HG03108 (cell line): ENCODE measurements around the gene ATG16L1.
A peak's percentile ranks its signal among the peaks of the same experiment; 100 is the strongest.

ENCODE experiments used
- ATAC-seq: cut with Tn5 transposase; IDR thresholded peaks from one replicate; pipeline ENCODE4 v1.9.1; 2021; ENCODE audit warnings: moderate library complexity; ENCODE audit not compliant: unreplicated experiment

Gene ATG16L1

GRCh38 chr2:233258211-233258610 is 6.7 kb downstream of the ATG16L1 start:
- ATAC-seq = no peak

DNA sequence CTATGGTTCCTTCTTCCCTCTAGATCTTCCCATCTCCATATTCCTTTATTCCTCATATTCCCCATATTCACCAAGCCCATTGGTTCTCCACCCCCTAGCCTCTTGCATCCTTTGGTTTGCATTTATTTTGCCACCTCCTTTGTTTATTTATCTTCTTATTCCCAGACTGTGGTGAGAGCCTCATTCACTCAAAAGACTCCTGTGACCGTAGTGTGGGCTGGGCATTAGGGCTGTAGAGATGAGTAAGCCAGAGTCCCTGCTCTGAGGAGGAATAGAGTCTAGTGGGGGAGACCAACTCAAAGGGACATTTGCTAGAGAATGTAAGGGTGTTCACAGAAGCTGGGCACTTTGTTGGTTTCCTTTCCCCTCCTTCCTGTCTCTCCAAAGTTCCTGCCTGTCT is 8.3 kb downstream of the ATG16L1 start:
- ATAC-seq = no peak

GRCh38 chr2:233260661-233261060 is 9.2 kb downstream of the ATG16L1 start:
- ATAC-seq = no peak

DNA sequence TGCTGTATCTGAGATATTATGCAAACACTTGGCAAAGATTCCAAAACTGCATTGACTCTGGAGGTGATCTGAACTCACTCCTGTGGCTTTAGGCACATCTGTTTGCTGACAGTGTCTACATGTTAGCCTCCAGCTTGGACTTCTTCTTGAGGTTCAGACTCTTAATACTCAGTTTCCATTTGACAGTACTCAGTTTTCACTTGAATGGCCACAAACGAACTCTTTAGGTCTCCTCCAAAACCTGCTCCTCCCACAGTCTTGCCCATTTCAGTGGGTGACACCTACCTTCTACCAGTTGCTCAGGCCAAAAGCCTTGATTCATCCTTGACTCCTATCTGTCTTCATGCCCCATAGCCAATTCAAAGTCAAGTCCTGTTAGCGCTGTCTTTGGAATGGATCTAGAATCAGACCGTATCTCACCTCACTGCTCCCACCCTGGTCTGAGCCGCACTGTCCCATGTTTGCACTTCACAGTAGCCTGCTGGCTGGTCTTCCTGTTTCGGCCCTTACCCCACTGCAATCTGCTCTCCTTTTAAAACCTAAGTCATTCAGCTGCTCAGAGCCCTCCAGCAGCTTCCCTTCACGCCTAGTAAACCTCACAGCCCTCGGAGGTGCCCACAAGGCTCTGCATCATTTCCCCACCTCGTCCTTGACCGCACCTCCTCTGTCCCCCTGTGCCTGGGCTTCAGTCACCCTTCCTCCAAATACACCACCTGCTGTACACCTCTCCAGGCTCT is 10.5 kb downstream of the ATG16L1 start:
- peak; percentile 59 for ATAC-seq

- no peak for ATAC-seq
Measured at GRCh38 chr2:233262562-233262961, 11.1 kb downstream of the ATG16L1 start.

- no peak for ATAC-seq
Measured at GRCh38 chr2:233263045-233263570, 11.6 kb downstream of the ATG16L1 start.

DNA sequence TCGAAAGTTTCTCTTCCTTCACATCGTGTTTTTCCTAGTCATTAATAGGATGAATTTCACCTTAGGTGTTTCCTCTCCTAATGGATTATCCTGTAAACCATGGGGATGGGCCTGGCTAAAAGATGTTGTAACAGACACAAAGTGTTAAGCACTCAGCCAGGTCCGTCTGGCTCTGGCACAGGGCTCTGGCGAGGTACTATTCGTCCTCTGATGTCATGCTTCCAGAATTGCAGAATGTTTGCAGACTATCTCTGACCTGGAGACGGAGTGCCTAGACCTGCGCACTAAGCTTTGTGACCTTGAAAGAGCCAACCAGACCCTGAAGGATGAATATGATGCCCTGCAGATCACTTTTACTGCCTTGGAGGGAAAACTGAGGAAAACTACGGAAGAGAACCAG is 13.2 kb downstream of the ATG16L1 start:
- ATAC-seq = no peak

GRCh38 chr2:233265899-233266431 is 14.5 kb downstream of the ATG16L1 start:
- ATAC-seq = no peak

- no peak for ATAC-seq
Measured at GRCh38 chr2:233266481-233266880, 15.0 kb downstream of the ATG16L1 start.

DNA sequence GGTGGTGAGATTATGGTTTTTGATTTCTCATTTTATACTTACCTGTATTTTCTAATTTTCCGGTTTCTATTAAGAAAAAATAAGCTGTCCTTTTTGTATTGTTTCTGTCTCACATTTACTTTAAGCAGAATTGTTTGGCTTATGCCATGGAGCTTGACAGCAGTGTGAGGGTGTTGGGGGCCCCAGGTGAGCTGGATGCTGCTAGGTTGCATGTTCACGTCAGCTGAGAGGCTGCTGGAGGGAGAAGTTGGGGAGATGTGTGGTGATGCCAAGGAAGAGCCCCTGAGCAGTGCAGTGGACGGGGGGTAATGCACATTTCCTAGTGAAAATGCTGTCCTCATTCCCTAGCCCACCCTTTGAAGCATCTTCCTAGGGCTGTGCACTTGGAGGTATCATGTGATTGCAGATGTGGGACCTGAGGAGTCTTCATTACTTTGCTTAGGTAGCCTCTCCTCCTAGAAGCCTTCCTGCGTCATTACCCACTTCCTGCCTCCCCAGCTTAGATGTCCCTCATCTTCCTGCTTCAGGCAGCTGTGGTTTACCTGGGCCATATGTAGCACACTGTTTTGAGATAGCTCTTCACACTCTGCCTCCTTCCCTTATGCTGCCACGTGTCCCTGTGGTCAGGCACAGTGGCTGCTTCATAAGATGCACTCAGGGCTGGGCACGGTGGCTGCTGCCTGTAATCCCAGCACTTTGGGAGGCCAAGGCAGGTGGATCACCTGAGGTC is 16.2 kb downstream of the ATG16L1 start:
- ATAC-seq = peak; percentile 92

DNA sequence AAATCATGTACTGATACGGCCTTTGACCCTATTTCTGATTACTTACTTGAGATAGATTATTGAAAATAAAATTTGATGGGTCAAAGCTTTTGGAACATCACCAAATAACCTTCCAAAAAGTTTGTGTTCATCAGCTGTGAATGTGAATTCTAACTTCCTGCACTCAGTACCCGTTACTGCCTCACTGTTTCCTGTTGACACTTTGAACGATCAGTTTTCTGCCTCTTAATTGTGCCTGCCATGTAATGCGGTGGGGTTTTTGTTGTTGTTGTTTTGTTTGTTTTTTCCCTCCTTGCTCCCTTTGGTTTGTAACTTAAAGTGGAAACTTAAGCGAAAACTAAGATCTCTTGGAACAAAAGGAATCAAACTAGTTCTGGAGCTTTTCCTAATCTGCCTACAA is 18.9 kb downstream of the ATG16L1 start:
- no peak for ATAC-seq

DNA sequence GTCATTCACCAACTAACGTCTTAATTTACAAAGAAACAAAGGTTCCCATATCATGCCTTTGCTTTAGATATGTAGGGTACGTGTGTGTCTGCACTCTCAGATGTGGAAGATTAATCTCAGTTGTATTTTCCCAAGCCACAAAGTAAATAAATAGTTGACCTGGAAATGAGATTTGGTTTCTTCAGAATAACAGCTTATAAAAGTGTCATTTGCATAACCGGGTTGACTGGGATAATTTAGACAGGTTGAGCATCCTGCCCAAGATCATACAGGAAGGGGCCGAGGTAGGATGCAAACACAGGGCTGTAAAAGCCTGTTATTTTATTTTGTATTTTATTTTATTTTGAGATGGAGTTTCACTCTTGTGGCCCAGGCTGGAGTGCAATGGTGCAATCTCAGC is 19.5 kb downstream of the ATG16L1 start:
- ATAC-seq = no peak

- ATAC-seq = no peak
Measured at GRCh38 chr2:233271693-233272092, 20.2 kb downstream of the ATG16L1 start.

DNA sequence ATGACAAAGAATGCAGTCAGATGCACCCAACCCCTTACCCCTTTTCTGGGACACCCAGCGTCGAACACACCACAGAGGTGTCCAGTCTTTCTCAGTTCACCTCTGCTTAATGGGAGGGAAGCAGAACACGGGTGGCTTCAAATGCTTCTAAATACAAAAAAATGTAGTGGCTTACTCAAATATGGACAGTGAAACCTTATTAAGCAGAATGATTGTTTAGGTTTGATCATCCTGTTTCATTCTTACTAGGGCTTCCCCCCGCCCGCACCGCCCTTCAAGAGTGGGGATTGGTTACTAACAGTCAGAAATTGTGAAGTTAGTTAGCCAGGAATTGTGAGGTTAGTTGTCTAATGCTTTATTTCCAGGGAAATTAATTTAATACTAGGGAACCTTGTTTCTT is 21.6 kb downstream of the ATG16L1 start:
- no peak for ATAC-seq

GRCh38 chr2:233275223-233275622 is 23.8 kb downstream of the ATG16L1 start:
- no peak for ATAC-seq

GRCh38 chr2:233278921-233279320 is 27.4 kb downstream of the ATG16L1 start:
- no peak for ATAC-seq

DNA sequence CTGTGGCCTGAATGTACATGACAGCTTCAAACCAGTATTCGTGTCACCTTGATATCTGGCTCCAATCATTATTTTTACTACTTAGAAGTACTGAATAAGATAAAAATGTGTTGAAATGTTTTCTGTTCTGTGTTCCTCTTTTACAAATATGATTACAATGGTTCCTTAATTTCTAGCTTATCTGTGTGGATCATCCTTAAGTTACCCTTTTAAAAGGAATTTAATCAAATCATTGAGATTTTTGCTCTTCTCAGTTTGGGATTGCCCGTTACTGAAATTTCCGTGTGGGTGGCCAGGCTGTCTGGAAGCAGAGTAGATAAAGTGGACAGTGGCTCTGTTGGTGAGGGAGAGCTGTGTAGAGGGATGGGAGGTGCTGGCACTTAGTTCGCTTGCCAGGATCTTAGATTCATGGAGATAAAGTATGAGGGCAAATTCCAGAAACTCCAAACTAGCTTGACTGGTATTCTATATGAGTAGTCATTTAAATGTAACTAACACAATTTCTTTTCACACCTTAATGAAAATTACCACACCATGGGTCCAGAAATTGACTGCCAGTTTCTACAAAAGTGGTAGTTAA is 28.7 kb downstream of the ATG16L1 start:
- no peak for ATAC-seq

GRCh38 chr2:233281553-233281952 is 30.1 kb downstream of the ATG16L1 start:
- ATAC-seq = no peak

- ATAC-seq = no peak
Measured at GRCh38 chr2:233281992-233282603, 30.6 kb downstream of the ATG16L1 start.

GRCh38 chr2:233285921-233286320 is 34.4 kb downstream of the ATG16L1 start:
- no peak for ATAC-seq

DNA sequence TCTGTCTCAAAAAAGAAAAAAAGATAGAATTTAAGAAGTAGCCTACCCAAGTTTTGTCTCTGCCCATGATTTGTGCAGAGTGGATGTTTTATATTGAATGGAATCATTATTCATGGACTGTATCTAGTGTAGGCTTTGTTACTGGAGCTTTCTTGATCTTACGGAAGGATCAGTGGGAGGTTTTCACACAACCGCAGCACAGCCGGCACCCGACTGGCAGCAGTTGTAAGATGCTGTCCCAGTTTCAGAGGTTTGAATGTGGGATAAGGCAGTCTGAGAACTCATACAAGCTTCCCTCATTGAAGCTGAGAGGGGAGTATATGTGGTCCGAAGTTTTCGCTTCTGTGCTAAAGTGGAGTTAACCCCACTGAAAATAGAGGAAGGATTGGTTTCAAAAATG is 36.4 kb downstream of the ATG16L1 start:
- no peak for ATAC-seq
